OCI-LY7 (cell line): ENCODE measurements around the gene GAB3. TPM values are rescaled to one million over a fixed set of nuclear protein-coding genes. Genes with fewer than 3 reads are reported as not detected.
"Not testable (repeated sequence)": the region's sequence is repeated elsewhere in the genome, so short reads cannot be mapped to it uniquely, and the experiment has no call there.

ENCODE experiments used
- BruUV-seq: library from RNA; stranded (reverse); fragments of 400-500 nt; replicated peaks from 2 replicates; lab custom pipeline; 2021; lab: Mats Ljungman, UMichigan
- CTCF ChIA-PET: fragments of 300-600 bp; sonication (Branson Sonifier 250); formaldehyde crosslinking; loops from one replicate; lab custom pipeline; 2022; ENCODE audit warnings: antibody characterized with exemption; ENCODE audit not compliant: unreplicated experiment; lab: Charles Lee
- POLR2A ChIA-PET: fragments of 300-600 bp; sonication (Branson Sonifier 250); formaldehyde crosslinking; loops from one replicate; lab custom pipeline; 2022; ENCODE audit warnings: antibody characterized with exemption; lab: Charles Lee
- DNase-seq: peaks from one replicate; pipeline ENCODE4 v3.0.0-alpha.2; 2015; ENCODE audit warnings: low spot score
- H2AFZ ChIP-seq: fragments of 200-600 bp; sonication (generic), shearing (Covaris generic); 2 replicates; pipeline ENCODE4 v1.6.1; 2014; ENCODE audit warnings: mild to moderate bottlenecking, antibody characterized with exemption, low read length, moderate library complexity
- H3K27ac ChIP-seq: fragments of 200-600 bp; sonication (generic); 2 replicates; pipeline ENCODE4 v1.5.1; 2014; ENCODE audit warnings: mixed run types, low read depth, mild to moderate bottlenecking, moderate library complexity, low read length, inconsistent platforms; ENCODE audit not compliant: poor library complexity, severe bottlenecking
- H3K36me3 ChIP-seq: fragments of 200-600 bp; sonication (generic); 2 replicates; pipeline ENCODE4 v1.6.1; 2014; ENCODE audit warnings: mild to moderate bottlenecking, antibody characterized with exemption, low read length, moderate library complexity, mixed read lengths; ENCODE audit not compliant: insufficient read depth
- H3K4me1 ChIP-seq: fragments of 200-600 bp; sonication (generic); 2 replicates; pipeline ENCODE4 v1.5.1; 2014; ENCODE audit warnings: mild to moderate bottlenecking, low read length; ENCODE audit not compliant: insufficient read depth, poor library complexity, severe bottlenecking
- H3K4me2 ChIP-seq: fragments of 200-600 bp; sonication (generic); 2 replicates; pipeline ENCODE4 v1.6.1; 2014; ENCODE audit warnings: mild to moderate bottlenecking, low read length
- H3K4me3 ChIP-seq: fragments of 200-600 bp; sonication (generic); 2 replicates; pipeline ENCODE4 v1.5.1; 2014; ENCODE audit warnings: mild to moderate bottlenecking, low read depth, low read length; ENCODE audit not compliant: poor library complexity, severe bottlenecking
- H3K79me2 ChIP-seq: fragments of 200-600 bp; sonication (generic); 2 replicates; pipeline ENCODE4 v1.6.1; 2016; ENCODE audit warnings: low read depth, mild to moderate bottlenecking, low read length, moderate library complexity, mixed read lengths; ENCODE audit not compliant: insufficient read depth
- H3K9me2 ChIP-seq: fragments of 200-600 bp; sonication (generic); 2 replicates; pipeline ENCODE4 v1.6.1; 2016; ENCODE audit warnings: mild to moderate bottlenecking, low read length, mixed read lengths; ENCODE audit not compliant: insufficient read depth
- H3K9me3 ChIP-seq: fragments of 200-600 bp; sonication (generic); 2 replicates; pipeline ENCODE4 v1.6.1; 2014; ENCODE audit warnings: mild to moderate bottlenecking, mixed run types, low read length, mixed read lengths
- H4K20me1 ChIP-seq: fragments of 200-600 bp; sonication (generic); 2 replicates; pipeline ENCODE4 v1.6.1; 2014; ENCODE audit warnings: mild to moderate bottlenecking, antibody characterized with exemption, low read length, moderate library complexity, mixed read lengths; ENCODE audit not compliant: insufficient read depth
- CTCF ChIP-seq: fragments of 200-600 bp; sonication (generic); conservative IDR thresholded peaks from 2 replicates; pipeline ENCODE4 v1.5.1; 2014; ENCODE audit warnings: mild to moderate bottlenecking, antibody characterized with exemption, low read length, moderate library complexity, mixed read lengths
- EZH2phosphoT487 ChIP-seq: fragments of 200-600 bp; sonication (generic); IDR thresholded peaks from 2 replicates; pipeline ENCODE4 v1.6.1; 2018; ENCODE audit warnings: low read depth, borderline replicate concordance, mild to moderate bottlenecking, mixed run types, antibody characterized with exemption, low read length, moderate library complexity, mixed read lengths
- intact Hi-C: fragments of 100-400 bp; cut with micrococcal nuclease; formaldehyde crosslinking; loops from one replicate; pipeline ENCODE4 v1.10.0; 2022; ENCODE audit not compliant: unreplicated experiment
- total RNA-seq, 2 experiments: library from RNA; depleted of rRNA in 1 of 2; stranded (reverse); fragments of >200 nt in 1 of 2; shearing (Covaris generic) in 1 of 2; gene quantifications; 2 replicates each; pipeline ENCODE4 v1.2.3, GENCODE V29; 2014 to 2022

Gene GAB3
- total RNA-seq, 2 experiments from 2014 or later = 0.09 to 0.38 TPM

DNA sequence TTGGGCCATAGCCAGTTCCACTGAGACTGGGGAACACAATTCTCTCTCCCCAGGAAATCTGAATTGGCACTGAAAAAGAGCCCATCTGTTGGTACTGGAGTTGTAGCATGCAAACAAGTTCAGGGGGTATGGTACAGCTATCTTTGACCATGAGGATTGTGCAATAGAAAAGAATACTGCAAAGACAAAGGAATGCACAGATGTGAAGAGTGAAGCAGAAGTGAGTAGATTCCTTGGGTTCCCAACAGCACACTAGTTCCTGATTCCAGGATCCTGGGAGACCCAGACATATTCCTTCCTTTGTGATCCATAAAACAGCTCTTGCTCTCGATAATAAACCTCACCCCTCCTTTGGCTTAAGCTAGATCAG lies 54.2 kb downstream of the GAB3 start:
- CTCF ChIA-PET = no interaction called here
- no TSS peak for BruUV-seq

DNA sequence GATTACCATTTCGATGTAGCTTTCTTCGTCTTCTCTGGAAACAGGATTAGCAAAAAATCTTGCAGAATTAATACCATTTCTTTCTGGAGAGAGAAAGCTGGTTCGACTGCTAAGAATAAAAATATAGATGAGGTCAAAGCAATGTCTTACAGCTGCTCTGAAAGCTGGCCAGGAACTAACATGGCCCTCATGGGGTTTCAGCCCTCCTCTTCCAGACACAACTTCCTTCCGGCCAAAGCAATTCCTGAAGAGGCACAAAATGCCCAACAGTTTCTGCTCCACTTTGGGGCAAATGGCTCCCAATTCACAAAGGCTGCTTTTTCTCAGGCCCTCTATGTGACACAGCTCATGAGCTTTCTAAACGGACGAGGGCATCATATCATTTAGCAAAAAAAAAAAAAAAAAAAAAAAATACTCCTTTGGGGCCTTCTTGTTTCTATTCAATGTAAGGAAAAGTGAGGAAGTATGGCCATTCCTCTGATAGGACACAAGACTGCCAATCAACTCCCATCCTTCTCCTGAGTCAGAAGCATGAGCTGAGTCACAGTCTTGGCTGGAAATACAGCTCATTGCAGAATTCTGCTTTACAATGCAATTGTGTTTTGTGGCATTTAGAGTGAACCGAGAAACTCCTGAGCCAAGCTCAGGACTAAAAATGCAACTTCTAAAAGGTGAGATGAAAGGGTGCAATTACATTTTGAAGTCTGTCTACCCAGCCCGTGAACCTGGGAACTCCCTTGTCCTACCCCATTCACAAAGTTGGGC lies 54.8 kb downstream of the GAB3 start:
- Histone ChIP-seq H3K27ac (no peak overlapping the region), H4K20me1 (no peaks in the 10 kb centered on the region), H2AFZ (no peak overlapping the region), H3K4me2 (no peak overlapping the region), H3K9me2 (no peaks in the 10 kb centered on the region), H3K4me1 (peaks cover 7% of the 10 kb centered on the region), H3K36me3 (no peaks in the 10 kb centered on the region), H3K4me3 (no peak overlapping the region), H3K79me2 (no peaks in the 10 kb centered on the region), H3K9me3 (no peaks in the 10 kb centered on the region)
- BruUV-seq = no TSS peak
- no peak for DNase-seq
- CTCF ChIA-PET = no interaction called here
- POLR2A ChIA-PET = interaction anchor here (0.6 to 0.7 kb wide), 2 partner anchors 24 to 647 kb away, joined by 3 to 4 read pairs; no protein-coding TSS in a partner anchor
- TF ChIP-seq CTCF (no peak), EZH2phosphoT487 (no peak)
- intact Hi-C loops = no loop called here

More for the DNA sequence above, 54.2 kb downstream of the GAB3 start:
- intact Hi-C loops = no loop called here
- Histone ChIP-seq H3K79me2 (no peaks in the 10 kb centered on the region), H3K4me3 (no peak overlapping the region), H3K36me3 (no peaks in the 10 kb centered on the region), H3K9me3 (no peaks in the 10 kb centered on the region), H2AFZ (no peak overlapping the region), H4K20me1 (no peaks in the 10 kb centered on the region), H3K27ac (no peak overlapping the region), H3K4me2 (no peak overlapping the region), H3K4me1 (peaks cover 7% of the 10 kb centered on the region), H3K9me2 (no peaks in the 10 kb centered on the region)
- DNase-seq = no peak
- POLR2A ChIA-PET = interaction anchor here (0.7 kb wide), 1 partner anchor 647 kb away, joined by 4 read pairs; no protein-coding TSS in a partner anchor
- TF ChIP-seq CTCF (no peak), EZH2phosphoT487 (no peak)

- ChIA-PET POLR2A (no interaction called here), CTCF (no interaction called here)
- Histone ChIP-seq H3K9me3 (no peaks in the 10 kb centered on the region), H3K4me1 (peaks cover 7% of the 10 kb centered on the region), H3K27ac (no peak overlapping the region), H3K4me3 (no peak overlapping the region), H3K9me2 (no peaks in the 10 kb centered on the region), H3K79me2 (no peaks in the 10 kb centered on the region), H3K4me2 (no peak overlapping the region), H4K20me1 (no peaks in the 10 kb centered on the region), H2AFZ (no peak overlapping the region), H3K36me3 (no peaks in the 10 kb centered on the region)
- DNase-seq = no peak
- no TSS peak for BruUV-seq
- intact Hi-C loops = no loop called here
- TF ChIP-seq CTCF = no peak
- TF ChIP-seq EZH2phosphoT487 = no peak
These were observed 57.5 kb downstream of the GAB3 start for GRCh38 chrX:154693394-154693793.

DNA sequence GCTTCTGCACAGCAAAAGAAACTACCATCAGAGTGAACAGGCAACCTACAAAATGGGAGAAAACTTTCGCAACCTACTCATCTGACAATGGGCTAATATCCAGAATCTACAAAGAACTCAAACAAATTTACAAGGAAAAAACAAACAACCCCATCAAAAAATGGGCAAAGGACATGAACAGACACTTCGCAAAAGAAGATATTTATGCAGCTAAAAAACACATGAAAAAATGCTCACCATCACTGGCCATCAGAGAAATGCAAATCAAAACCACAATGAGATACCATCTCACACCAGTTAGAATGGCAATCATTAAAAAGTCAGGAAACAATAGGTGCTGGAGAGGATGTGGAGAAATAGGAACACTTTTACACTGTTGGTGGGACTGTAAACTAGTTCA lies 60.4 kb downstream of the GAB3 start:
- H3K9me3 ChIP-seq, POLR2A ChIA-PET, H3K4me1 ChIP-seq, H3K4me3 ChIP-seq, H3K4me2 ChIP-seq, CTCF ChIA-PET, H3K36me3 ChIP-seq, intact Hi-C loops, DNase-seq, H4K20me1 ChIP-seq, H3K9me2 ChIP-seq, H3K27ac ChIP-seq, H2AFZ ChIP-seq, H3K79me2 ChIP-seq, BruUV-seq: not testable (repeated sequence)
